ENCODE results near the gene ABHD12.
"Not testable (repeated sequence)": the region's sequence is repeated elsewhere in the genome, so short reads cannot be mapped to it uniquely, and the experiment has no call there.

The ABHD12 gene

GRCh38 chr20:25320035-25320800 is 70.4 kb downstream of the ABHD12 start:
- DNase-seq = no peak

DNA sequence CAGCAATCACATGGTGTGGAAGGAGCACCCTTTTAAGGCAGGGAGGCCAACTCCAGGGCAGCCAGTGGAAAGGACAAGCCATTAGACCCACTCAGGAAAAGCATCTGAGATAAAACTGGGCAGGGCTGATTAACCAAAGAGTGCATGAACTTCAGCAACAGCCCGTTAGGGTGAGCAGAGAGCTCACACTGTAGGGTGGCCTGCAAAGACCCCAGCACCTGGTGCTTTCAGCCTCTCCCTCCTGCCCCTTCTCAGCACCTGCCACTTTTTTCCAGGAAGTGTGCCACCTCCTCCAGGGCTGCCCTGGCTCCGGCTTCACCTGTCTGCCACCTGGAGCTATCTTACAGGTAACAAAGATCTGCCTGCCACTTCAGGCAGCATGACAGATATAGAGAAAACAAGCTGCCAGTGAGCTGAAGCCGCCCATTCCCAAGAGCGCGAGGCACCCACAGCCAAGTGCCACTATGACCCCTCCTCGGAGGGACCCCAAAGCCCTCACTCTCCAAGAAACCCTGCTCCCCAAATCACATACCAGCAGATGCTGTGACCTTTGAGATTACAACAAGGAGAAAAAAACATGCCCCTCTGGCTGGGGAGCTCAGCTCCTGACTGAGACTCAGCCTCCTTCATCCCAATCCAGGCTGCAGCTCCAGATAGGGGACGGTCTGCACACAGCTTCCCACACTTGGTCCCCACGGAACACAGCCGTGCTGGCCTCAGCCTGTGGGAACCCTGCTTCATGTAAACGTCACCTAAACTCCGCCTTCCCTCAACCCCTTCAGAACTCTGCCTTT is 71.2 kb downstream of the ABHD12 start:
- no peak for DNase-seq

DNA sequence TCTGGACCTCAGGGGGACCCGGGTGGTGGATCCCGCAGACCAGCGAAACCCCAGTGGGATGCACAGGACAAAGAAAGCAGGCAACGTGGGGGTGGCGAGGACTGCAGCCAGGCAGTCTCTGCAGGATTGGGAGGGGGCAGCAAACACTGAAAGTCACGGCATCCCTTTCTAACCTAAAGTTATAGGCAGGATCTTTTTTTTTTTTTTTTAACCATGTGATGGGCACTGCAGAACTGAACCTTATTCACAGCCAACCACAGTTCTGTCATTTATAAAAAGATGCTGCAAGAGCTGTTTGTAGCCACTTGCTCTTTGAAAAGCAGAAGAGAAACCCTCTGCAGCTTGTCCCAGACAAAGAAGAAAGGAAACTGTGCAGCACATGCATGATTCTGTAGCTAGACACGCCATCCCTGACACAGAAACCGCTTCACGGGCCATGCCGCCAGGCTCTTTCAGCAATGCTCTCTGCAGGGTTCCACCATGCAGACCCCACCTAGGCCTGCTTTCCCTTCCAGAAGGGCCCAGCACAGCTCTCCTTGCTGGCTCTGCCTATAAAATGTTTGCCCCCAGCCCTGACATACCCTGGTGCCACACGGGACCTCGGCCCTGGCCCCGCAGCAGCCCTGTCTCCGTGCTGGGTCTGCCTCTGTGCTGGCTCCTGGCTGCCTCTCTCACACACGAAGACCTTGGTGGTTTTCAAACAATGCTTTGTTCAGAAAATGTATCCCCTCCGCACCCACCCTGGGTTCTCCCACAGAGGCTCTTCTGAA is 72.0 kb downstream of the ABHD12 start:
- no peak for DNase-seq

GRCh38 chr20:25317351-25318075 is 73.1 kb downstream of the ABHD12 start:
- DNase-seq = no peak

DNA sequence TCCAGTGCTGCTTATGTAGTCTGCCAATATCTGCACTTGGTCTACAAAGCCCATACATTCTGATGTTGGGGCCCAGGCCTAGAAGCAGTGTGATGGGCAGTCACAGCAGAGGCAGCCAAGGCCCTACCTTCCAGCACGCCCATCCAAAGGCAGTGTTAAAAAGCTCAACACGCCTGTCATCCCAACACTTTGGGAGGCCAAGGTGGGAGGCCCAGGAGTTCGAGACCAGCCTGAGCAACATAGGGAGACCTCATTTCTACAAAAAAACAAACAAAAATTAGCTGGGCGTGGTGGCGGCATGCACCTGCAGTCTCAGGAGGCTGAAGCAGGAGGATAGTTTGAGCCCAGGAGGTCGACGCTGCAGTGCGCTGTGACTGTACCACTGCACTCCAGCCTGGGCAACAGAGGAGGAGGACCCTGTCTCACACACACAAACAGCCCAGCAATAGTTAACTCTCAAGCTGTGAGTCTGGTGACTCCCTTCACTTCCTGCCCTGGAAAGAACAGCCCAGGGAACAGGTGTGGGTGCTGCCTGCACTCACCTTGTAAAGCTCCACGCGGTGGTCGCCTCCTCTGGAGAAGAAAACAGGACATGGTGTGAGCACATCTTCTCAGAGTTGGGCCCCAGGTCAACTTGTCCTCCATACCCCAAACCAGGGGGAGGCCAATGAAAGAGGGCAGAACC is 74.0 kb downstream of the ABHD12 start:
- DNase-seq = no peak

- no peak for DNase-seq
Measured at GRCh38 chr20:25315418-25316210, 75.0 kb downstream of the ABHD12 start.

DNA sequence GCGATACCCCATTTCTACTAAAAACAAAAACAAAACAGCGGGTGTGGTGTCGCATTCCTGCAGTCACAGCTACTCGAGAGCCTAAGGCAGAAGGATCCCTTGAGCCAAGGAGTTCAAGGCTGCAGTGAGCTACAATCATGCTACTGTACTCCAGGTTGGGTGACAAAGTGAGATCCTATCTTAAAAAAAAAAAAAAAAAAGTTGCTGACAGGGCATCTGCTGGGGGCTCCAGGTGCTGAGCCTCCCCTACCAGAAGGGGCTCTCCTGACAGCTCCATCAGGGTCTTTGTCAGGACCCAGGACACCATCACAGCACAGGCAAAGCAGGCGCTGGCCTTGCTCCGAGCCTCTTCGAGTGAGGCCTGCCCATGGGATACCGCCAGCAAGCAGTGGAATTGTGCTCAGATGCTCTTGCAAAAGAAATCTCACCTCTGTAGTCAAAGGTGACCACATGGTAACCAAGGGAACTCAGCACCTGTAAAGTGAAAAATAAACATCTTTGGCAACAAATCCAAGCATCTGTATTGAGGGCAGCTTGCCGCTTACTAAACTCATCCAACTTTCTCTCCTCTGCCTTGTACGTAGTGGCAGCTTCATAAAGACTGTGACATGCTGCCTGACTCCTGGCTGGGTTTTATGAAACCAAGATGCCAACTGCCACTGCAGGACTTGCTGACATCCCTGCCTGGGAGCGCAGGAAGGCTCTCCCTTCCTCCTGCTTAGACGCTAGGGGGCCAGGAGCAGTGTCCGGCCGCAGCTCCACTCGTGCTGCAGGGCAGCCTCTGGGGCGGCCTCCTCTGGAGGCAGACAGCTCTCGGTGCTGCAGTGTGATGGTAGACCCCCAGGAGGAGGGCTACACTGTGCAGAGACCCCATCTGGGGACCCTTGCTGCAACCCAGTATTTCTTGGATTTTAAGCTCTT is 75.9 kb downstream of the ABHD12 start:
- DNase-seq = no peak

- no peak for DNase-seq
Measured at GRCh38 chr20:25313593-25313992, 77.0 kb downstream of the ABHD12 start.

DNA sequence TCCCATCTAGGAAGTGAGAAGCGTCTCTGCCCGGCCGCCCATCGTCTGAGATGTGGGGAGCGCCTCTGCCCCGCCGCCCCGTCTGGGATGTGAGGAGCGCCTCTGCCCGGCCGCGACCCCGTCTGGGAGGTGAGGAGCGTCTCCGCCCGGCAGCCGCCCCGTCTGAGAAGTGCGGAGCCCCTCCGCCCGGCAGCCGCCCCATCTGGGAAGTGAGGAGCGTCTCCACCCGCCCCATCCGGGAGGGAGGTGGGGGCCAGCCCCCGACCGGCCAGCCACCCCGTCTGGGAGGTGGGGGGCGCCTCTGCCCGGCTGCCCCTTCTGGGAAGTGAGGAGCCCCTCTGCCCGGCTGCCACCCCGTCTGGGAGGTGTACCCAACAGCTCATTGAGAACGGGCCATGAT is 77.9 kb downstream of the ABHD12 start:
- not testable (repeated sequence) for DNase-seq

GRCh38 chr20:25310921-25311728 is 79.5 kb downstream of the ABHD12 start:
- no peak for DNase-seq

- DNase-seq = peak; percentile 52
Measured at GRCh38 chr20:25310268-25310920, 80.2 kb downstream of the ABHD12 start.

DNA sequence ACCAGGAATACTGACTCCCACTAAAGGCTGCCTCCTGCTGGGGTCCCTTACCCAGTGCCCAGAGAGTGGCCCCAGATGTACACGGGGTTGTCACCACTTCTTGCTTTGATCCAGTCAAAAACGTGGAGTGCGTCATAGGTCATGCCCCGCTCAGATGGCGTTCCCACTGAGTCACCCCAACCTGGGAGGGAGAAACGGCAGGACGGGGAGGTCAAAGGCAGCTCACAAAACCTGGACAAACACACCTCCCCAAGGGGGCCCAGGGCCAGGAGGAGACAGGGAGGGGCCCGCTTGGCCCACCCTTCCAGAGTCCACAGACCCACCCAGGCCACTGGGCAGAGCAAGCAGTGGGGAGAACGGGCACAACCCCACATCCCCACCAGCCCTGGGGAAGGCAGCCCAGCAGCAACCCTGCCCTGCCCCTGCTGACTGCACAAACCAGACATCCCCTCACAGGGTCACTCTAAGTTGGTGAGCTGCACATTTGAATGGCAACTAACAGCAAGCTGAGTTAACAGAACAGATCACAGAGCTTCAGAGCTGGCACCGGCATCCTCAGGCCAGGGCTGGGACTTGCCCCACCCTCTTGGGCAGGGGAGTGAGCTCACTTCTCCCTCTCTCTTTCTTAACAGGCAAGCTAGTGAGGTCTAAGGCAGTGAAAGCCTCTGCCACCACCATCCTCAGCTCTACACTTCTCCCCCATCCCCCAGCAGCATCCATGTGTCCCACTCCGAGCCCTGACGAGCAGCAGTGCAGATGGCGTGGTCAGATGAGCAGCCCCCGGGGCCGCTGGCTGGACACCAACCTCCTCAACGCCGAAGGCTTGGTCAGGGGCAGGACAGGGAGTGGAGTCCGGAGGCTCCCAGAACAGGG is 81.0 kb downstream of the ABHD12 start:
- DNase-seq = no peak

- no peak for DNase-seq
Measured at GRCh38 chr20:25308671-25309394, 81.8 kb downstream of the ABHD12 start.

- no peak for DNase-seq
Measured at GRCh38 chr20:25308083-25308491, 82.5 kb downstream of the ABHD12 start.

- no peak for DNase-seq
Measured at GRCh38 chr20:25306991-25307903, 83.4 kb downstream of the ABHD12 start.

GRCh38 chr20:25304025-25304549 is 86.5 kb downstream of the ABHD12 start:
- DNase-seq = no peak

Measured in stimulated activated CD4-positive, alpha-beta T cell treated with anti-CD3 and anti-CD28 coated beads, Interleukin-4, amount 100 ng/mL, for 24 hours (primary cell).